ENCODE data around the gene ELFN2.

Gene ELFN2

DNA sequence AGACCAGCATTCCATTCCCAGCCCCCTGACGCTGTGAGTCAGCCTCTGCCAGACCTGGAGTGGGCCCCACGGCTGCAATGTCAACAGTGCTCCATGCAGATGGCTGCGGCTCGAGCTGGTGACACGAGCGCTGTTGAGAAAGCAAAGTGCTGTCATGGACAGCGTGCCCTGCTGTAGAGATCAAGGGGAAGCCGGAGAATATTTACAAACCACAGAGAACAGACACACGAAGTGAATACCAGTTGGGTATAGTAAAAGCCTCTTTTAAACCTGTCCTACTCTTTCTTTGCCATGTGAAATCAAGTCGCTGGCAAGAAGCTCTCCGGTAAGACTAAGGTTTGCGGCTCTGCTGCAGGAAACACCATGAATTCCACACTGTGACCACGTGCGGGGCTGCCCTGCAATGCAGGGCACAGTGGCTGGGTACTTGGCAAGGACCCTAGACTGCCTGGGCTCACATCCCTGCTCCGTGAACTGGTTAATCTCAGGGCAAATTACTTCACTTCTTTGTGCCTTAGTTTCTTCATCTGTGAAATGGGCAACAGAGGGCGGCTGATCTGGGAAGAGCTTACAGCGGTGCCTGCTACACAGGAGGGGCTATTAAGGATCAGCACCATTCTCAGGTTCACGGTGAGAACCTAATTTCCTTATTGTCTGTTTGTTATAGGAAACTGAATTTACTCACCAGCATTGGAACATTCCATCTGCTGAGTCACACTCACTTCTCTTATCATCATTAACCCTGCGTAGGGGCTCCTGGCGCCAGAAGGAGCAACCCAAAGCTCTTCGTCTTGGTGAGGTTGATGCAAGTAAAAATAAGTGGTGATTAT, 27.8 kb upstream of the ELFN2 start:
- peak; percentile 17 for DNase-seq

DNA sequence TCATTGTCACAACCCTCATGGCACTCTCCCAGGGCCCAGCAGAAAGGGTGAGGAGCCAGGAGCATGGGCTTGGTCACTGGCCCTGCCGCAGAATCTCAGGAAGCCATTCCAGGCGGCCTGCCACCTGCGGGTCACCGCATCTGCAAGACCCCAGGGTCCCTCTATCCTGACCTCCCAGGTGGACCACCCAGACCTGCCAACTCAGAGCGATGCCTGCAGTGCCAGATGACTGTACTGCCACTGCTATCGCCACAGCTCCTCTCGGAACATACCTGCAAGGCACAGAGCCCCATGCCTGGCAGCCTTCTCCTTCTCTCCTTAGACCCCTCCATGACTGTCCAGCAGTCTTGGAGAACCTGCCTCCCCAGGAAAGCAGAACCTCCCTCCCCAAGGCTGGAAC, 26.4 kb upstream of the ELFN2 start:
- no peak for DNase-seq

DNA sequence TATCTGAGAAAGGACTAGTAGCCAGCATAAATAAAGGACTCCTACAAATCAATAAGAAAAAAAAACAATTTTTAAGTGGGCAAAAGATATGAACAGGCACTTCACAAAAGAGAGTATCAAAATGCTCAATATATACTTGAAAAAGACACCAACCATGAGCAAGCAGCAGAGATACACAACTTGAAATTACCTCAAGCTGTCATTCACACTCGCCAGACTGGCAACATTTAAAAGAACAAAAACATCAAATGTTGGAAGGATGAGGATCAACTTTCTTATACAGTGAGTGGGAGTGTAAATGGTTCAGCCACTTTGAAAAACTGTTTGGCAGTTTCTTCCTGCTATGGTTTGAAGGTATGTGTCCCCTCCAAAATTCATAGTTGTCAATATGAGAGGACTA, 23.9 kb upstream of the ELFN2 start:
- DNase-seq: no peak

DNA sequence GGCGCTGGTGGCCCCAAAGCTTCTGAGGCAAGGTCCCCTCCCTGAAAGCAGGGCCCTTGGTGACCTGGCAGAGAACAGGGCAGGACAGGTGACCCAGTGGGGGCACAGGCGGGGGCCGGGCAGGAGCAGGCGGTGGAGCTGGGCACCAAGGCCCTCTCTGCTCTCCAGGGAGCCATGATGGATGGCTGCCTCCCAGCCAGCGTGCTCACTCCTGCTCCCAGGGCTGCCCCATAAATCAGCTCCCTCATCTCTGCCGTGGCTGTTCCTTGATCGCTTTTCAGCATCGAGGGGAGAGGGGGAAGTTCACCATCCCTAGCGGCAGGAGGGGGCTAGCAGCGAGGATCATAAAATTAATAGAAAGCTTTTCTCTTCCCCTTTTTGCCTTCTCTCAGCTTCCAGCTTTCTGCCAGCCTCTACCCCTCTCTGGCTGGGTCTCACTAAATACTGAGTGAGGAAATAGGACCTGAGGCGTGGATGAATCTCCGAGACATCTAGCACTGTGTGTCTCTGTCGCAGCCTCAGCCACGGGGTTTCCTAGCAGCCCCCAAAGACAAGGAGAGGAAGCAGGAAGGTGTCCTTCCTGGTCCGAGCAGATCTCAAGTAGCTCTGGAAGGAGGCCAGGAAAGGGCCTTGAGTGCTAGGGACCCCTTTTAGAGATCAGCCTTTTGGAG, 22.2 kb upstream of the ELFN2 start:
- peak; percentile 28 for DNase-seq

DNA sequence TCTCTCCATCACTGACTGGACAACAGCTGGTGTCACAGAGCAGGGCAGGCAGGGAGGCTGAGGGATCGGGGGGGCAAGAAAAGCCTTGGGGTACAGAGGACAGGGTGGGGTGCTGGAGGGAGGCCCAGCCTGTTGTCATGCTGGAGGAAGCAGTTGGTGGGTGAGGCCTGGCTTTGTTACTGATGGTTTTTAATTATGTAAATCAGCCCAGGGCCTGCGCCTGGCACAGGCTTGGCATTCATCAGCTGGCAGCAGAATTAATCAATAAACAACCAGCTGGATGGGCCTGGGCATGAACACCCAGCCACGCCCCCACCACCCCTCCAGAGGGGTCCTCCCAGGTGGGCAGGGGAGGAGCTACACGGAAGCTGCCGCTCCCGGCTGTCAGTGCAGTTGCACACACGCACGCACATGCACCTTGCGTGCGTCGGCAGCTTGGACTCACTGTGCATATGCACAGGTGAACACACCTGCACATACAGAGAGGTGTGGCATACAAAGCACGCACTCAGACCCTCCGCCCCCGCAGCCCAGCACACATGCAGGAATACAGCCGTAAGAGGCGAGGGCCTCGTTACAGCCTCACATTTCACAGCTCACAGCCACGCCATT, 21.3 kb upstream of the ELFN2 start:
- peak; percentile 88 for DNase-seq

DNA sequence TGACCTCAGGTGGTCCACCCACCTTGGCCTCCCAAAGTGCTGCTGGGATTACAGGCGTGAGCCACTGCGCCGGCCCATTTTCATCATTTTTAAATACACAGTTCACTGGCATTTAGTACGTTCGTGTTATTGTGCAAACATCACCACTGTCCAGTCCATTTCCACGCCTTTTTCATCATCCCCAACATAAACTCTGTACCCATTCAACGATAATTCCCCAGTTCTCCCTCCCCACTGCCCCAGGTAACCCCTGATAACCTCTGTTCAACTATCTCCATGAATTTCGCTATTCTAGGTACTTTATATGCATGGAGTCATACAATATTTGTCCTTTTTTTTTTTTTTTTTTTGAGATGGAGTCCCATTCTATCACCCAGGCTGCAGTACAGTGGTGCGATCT, 18.2 kb upstream of the ELFN2 start:
- DNase-seq: no peak

DNA sequence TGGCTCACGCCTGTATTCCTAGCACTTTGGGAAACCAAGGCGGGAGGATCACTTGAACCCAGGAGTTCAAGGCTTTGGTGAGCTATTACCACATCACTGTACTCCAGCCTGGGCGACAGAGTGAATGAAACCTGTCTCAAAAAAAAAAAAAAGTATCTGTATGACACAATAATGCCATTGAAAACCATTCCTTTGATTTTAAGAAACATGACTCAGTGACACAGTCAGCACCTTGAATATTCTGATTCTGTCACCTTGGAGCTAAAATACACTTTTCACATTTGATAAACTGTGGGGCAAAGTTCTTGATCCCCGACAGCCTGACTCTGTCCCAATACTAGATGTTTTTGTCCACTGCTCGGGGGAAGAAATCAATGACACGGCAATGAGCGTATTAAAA, 16.7 kb upstream of the ELFN2 start:
- DNase-seq: no peak

DNA sequence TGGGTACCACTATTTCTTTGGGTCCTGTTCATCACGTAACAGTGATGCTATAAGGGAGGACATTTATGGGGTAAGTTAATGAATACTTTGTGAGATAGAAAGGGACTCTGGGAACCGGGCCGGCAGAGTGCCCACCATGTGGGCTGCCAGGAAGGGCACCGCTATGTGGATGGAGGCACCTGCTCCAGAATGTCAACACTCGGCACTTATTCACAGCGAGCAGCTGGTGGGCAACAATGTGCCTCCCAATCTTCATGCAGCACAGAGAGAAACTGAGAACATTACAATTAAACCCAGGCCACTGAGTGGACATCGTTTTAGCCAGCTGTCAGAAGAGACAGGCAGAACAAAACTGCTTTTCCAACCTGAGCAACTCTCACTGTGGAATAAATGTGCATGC, 15.8 kb upstream of the ELFN2 start:
- DNase-seq: no peak

DNA sequence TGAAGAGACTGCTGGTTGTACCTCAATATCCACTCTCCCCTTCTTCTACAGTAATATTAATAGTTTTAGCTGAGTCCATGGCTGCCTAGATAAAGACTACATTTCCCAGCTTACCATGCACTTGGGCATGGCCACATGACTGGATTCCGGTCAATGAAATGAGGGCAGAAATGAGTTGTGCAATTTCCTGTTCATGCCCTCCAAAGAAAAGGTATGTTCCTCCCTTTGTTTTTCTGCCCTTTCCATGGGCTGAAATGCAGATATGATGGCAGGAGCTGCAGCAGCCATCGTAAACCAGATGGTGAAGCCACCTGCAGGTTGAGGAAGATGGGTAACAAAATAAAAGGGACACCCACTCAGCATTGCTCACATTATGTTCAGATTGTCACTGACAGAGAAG, 15.3 kb upstream of the ELFN2 start:
- DNase-seq: no peak

DNA sequence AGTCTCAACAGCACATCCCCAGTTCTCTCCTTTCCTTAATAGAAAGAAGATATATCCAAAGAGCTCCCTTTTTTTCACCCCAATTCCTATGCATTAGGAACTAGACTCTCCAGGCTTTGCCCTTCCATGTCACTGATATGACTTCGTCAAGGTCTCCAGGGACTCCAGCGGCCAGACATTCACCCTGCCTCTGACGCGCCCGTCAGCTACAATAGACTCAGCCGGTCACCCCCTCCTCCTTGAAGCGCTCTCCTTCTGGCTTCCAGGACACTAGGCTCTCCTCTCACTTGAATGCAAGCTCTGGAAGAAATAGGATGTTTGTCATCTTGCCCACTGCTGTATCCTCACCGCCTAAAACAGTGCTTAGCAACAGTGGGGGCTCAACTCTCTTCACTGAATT, 14.9 kb upstream of the ELFN2 start:
- DNase-seq: no peak

DNA sequence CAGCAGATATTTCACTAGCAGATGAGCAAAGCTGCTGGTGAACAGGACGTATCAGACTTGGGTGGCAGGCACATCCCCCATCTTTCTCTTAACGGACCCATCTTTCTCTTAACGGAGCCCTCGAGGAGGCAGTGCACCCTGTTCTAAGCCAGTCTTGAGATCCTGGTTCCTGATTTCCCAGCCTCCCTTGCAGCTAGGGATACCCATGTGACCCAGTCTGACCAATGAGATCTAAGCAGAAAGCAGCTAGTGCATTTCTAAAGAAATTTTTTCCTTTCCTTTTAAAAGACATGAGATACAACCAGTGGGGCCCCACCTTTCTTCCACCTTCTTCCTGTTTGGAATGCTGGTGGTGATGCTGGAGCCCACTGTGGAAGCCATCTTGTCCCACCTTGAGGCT, 13.6 kb upstream of the ELFN2 start:
- no peak for DNase-seq

DNA sequence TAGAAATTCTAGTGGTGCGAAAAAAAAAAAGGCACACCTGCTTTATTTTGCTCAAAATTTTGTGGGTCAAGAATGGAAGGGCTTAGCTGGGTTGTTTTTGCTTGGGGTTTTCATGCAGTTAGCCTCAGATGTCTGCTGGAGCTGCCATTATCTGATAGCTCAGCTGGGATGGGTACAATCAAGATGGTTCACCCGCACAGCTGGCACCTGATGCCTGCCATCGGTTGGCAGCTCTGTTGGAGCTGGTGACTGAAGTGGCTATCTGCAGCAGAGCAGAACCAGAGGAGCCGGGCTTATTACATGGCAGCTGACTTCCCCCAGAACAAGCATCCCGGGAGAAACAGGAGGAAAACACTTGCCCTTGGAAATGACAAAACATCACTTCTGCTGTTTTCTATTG, 12.1 kb upstream of the ELFN2 start:
- DNase-seq: peak; percentile 59

DNA sequence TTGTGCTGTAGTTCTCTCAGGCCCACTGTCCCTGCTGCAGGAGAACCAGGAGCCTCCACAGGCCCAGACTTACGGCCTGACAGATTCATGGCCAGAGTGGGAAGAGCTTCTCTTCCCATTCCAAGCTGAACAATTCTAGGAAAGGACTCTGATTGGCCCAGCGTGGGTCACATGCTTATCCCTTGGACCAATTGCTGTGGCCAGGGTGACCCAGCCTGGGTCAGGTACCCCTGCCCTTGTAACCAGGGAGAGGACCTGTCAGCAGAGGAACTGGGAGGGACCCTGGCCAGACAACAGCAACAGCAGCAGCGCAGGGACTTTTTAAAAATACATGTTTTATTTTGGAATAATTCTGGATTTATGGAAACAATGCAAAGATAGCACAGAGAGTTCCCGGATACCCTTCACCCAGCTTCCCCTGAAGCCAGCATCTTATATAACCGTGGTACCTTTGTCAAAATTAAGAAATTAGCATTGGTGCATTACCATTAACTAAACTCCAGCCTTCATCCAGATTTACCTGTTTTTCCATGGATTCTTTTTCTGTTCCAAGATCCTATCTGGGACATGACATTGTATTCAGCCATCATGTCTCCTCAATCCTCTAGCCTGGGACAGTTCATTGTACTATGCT, 8.8 kb upstream of the ELFN2 start:
- no peak for DNase-seq

DNA sequence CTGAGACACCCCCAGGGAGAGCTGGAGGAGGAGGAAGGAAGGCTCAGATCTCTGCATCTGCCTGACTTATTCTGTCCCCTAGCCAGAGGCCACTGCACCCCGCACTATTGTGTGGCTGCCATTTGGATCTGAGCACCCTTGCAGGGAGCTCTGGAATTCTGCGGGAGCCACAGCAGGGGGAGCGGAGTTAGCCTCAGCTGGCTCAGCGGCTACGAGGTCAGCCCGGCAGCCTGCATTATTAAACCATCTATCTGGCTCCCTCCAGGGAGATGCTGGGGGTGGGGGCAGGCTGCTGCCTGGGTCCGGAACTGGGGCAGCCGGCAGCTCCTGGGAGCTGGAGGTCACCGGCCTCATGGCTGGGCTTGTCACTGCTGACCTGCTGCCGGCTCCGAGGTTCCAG, 6.5 kb upstream of the ELFN2 start:
- DNase-seq: no peak

DNA sequence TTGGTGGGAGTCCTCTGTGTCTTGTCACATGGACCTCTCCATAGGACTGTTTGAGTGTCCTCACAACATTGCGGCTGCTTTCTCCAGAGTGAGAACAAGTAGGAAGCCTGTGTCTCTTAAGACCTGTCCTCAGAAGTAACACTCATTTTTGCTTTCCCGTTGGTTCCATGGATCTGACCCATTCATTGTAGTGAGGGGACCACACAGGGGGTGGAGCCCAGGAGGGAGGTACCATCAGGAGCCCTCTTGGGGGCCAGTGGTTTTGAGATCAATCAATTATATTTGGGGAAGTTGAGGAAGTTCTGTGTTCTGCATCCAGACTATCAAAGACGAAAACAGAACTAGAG, 5.4 kb upstream of the ELFN2 start:
- no peak for DNase-seq

DNA sequence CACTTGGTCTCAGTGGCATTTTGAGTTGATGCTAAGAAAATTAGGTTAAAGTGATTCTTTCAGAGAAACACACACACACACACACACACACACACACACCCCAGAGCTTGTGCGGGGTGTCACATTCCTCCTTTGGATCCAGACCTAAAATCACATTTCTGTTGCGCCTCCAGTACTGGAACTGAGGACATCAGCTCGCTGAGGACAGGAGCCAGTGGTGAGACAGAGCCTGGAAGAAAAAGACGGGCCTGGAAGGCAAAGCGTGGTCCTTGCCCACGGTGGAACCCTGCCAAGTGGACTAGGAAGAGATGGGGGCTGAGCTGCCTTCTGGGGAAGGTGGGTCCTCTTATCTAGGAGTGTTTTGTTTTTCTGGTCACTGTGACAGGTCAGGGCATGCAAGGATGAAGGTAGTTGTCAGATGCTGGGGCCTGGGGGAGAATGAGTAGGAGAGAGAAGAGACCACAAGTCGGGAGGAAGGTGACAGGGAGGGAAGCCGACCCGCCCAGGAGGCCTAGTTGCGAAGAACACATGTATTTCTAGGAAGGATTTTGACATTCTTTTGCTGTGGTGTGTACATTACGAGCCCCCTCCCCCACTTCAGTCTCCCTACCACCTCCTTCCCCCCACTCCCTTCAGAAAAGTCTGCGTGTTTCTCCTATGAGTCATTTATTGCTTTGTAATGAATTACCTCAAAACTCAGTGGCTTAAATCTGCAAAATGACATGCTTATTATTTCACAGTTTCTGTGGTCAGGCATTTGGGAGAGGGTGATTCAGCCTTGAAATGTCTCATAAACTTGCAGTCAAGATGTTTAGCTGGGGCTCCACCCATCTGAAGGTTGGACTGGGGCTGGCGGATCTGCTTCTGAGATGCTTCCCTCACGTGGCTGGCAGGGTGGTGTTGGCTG, 4.8 kb upstream of the ELFN2 start:
- DNase-seq: no peak

DNA sequence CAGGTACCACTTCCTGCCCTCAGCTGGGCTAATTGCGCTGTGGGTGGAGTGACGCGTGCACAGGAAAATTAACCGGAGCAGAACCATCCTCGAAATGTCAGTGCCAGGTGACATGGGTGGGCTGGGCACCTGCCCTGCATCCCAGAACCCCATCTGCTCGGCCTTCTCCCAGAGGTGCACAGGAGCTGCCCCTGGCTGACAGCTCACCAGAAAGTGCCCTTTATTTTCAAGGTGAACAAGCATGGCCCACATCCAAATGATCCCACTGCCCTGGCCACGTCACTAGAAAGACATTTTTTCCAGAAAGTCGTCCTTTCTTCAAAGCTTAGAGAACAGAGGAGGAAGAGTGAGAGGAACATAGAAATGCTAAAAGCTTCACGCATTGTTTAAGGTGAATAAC, 4.1 kb upstream of the ELFN2 start:
- DNase-seq: no peak

DNA sequence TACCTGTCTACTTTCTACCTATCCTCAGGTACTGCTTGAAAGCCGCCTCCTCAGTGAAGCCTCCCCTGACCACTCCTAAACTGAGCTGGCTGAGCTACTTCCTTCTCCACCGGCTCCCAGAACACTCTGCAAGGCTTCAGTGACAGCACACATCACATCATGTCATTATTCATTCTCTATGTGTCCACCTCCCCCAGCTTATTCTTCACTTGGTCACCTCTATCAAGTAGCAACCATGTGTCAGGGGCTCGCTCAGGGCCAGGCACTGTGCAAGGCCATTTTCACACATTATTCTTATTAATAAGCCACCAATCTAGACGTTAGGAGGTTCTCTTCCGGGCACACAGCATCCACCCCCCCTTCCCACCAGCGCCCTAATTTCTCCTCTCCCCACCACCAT, 3.7 kb upstream of the ELFN2 start:
- no peak for DNase-seq

DNA sequence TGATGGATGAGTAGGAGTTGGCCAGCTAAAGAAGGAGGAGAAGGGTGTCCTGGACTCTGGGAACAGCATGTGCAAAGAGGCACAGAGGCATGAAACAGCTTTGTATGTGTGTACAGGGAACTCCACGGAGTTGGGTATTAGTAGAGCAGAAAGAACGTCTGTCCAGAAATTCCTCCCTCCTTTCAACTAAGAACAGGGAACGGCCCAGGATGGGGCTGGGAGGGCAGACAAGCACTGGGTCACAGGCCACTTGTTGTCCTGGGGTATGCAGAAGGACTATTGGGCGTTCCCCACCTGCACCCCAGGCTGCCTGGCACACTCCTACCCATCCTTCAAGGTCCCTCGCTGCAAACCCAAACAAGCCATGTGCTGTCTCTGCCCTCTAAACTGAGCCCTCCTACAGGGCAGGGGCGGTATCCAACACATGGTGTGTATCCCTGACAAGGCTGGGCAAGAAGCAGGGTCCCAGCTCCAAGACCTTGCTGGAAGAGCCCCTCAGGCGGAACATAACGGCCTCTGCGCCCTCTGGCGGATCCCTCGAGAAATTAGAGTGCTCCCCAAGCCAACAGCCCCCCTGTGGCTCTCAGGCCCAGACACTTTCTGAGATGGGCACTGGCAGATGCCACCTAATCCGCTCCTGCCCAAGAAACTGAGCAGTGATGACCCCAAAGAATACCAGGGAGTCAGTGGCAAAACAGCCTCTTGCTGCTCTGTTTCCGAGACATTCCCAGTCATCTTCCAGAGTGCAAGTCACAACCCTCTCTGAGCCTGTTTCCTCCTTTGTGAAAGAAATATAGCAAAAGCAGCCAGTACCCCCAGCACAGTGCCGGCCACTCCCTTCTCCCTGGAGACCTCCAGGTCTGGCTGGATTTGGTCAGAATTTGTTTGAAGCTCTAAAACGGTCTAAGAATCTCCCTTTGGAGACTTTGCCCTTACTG, 1.6 kb upstream of the ELFN2 start:
- no peak for DNase-seq

DNA sequence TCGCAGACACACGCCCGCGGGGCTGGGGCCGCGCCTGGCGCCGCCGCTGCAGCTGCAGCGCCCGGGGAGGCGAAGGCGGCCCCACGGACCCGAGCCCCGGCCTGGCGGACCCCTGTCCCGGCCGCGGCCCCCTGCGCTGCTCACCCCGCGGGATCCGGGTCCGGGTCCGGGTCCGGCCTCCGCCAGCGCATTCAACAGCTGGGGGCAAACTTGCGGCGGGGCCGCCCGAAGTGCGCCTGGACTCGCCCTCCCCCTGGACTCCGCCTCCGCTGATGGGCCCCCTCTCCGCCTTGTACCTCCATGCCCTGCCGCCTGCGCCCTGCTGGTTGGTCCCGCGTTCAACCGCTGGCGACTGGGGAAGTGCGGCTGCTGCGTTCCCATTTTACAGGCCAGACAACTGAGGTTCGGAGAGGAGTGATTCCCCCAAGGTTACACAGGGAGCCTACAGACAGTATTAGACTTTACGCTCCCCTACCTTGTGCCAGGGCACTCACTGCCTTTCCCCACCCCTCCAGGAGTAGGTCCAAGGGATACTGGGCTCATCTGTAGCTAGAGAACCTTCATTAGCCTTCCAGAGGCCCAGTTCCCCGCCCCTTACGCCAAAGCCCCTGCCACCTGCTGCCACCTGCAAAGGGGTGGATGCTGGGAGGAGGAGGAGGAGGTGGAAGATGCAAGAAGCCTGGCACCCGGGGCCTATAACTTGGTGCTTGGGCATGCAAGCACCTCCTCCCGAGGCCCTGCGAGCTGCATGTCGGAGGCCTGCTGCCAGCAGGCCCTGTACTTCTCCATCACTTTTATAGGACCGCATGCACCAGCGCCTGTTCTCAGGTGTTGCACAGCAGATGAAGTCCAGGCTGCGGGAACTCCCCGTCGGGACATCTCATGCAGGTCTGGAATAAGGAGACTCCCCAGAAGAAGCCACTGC, 694 bp upstream of the ELFN2 start:
- DNase-seq: no peak

DNA sequence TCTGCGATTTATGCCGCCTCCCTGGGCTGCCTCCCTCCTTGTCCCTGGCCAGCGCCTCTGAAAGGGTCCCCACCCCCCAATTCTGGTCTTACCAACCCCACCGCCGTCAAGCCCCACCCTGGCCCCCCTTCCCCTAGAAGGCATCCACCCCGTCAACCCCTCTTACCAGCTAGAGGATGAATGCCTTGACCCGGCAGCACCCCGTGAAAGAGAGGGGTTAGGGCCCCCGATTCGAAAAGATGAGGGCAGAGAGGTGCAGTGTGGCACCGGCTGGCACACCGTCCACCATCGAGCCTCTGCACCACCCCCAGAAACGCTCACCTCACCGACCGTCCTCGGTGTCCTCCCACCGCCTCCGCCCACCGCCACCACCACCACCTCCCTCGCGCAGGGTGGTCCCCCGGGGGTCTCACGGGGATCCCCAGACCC, 559 bp downstream of the ELFN2 start:
- no peak for DNase-seq
